ENCODE data around the gene NOD1.

DNA sequence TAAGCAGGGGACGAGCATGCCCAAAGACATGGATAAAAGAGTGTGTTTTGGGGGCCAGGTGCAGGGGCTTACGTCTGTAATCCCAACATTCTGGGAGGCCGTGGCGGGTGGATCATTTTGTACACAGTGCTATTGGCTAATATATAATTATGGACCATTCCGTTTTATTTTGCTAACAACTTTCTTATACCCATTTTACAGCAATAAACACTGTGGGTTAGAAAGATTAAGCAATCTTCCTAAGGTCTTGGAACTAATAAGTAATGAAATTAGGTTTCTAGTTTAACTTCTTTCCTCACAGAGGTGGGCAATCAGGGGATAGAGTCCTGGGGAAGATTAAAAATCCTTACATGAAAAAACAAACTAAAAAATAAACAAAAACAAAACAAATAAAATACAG is 22.7 kb upstream of the NOD1 start:
- TF ChIP-seq CTCF (IDR thresholded peaks at IDR 0.05; ENCODE audit: low read depth, low read length) (no peak), EZH2phosphoT487 (IDR thresholded peaks at IDR 0.05; ENCODE audit: low read depth) (no peak)
